ENCODE data around the gene PAFAH1B2.
A peak's percentile ranks its signal among the peaks of the same experiment; 100 is the strongest.
"Not testable (repeated sequence)": the region's sequence is repeated elsewhere in the genome, so short reads cannot be mapped to it uniquely, and the experiment has no call there.

Gene PAFAH1B2

GRCh38 chr11:117175781-117176180, 31.7 kb downstream of the PAFAH1B2 start:
- peak in 1 of 2 experiments; percentile 56 for DNase-seq

GRCh38 chr11:117176186-117176585, 32.1 kb downstream of the PAFAH1B2 start:
- no peak for DNase-seq

GRCh38 chr11:117177534-117178209, 33.6 kb downstream of the PAFAH1B2 start:
- DNase-seq = no peak

GRCh38 chr11:117178210-117179034, 34.3 kb downstream of the PAFAH1B2 start, which contains the start of gene SIDT2:
Gene SIDT2 (plus strand): TSS chr11:117178743. CDS start chr11:117179264, 521 bp downstream.
- DNase-seq = peak; percentile 64 to 89

GRCh38 chr11:117179048-117179999, 35.2 kb downstream of the PAFAH1B2 start:
- DNase-seq = peak in 1 of 2 experiments; percentile 34

- no peak for DNase-seq
Measured at GRCh38 chr11:117180020-117180419, 35.9 kb downstream of the PAFAH1B2 start.

GRCh38 chr11:117180661-117181585, 36.8 kb downstream of the PAFAH1B2 start:
- DNase-seq = peak in 1 of 2 experiments; percentile 20

- no peak for DNase-seq
Measured at GRCh38 chr11:117181586-117182550, 37.8 kb downstream of the PAFAH1B2 start.

GRCh38 chr11:117182551-117182935, 38.5 kb downstream of the PAFAH1B2 start:
- DNase-seq = no peak

- DNase-seq = not testable (repeated sequence)
Measured at GRCh38 chr11:117183178-117183577, 39.1 kb downstream of the PAFAH1B2 start.

- DNase-seq = no peak
Measured at GRCh38 chr11:117183724-117184349, 39.8 kb downstream of the PAFAH1B2 start.

GRCh38 chr11:117185736-117186430, 41.8 kb downstream of the PAFAH1B2 start:
- DNase-seq = no peak

- no peak for DNase-seq
Measured at GRCh38 chr11:117186431-117186761, 42.3 kb downstream of the PAFAH1B2 start.

- DNase-seq = no peak
Measured at GRCh38 chr11:117187007-117187406, 42.9 kb downstream of the PAFAH1B2 start.

GRCh38 chr11:117187428-117187798, 43.3 kb downstream of the PAFAH1B2 start:
- no peak for DNase-seq

- DNase-seq = no peak
Measured at GRCh38 chr11:117187799-117188481, 43.9 kb downstream of the PAFAH1B2 start.

- no peak for DNase-seq
Measured at GRCh38 chr11:117188620-117189081, 44.6 kb downstream of the PAFAH1B2 start.

- no peak for DNase-seq
Measured at GRCh38 chr11:117189191-117189940, 45.3 kb downstream of the PAFAH1B2 start.
